K562 (cell line): Measurements from ENCODE around the gene COBLL1. TPM values are rescaled to one million over a fixed set of nuclear protein-coding genes. Genes with fewer than 3 reads are reported as not detected.

Experiments
- ATAC-seq: fragments of 200-7000 bp; cut with Tn5 transposase; 3 replicates; pipeline ENCODE4 v1.9.1; 2020; ENCODE audit warnings: moderate library complexity
- BruUV-seq: library from RNA; stranded (reverse); fragments of 400-500 nt; replicated peaks from 2 replicates; lab custom pipeline; 2021; lab: Mats Ljungman, UMichigan
- CTCF ChIA-PET: fragments of 300-600 bp; formaldehyde crosslinking; extraction: SDS; loops from one replicate; lab custom pipeline; 2021; ENCODE audit warnings: low intra/inter-chr PET ratio; lab: Yijun Ruan, JAX
- POLR2A ChIA-PET: fragments of 300-600, 350-650 bp; sonication (Branson Sonifier 250); formaldehyde crosslinking; extraction: SDS; loops from one replicate; lab custom pipeline; 2021; ENCODE audit warnings: antibody characterized with exemption, inconsistent platforms; lab: Yijun Ruan, JAX
- DNase-seq, 4 experiments: peaks; one replicate each; pipeline versions ENCODE4 v3.0.0 to v3.0.0-alpha.2; 2011 to 2018; ENCODE audit warnings: low spot score in 3 of 4, mixed read lengths in 3 of 4; ENCODE audit errors: extremely low read depth in 1 of 4
- FAIRE-seq: peaks from 2 replicates; lab custom pipeline; 2011; peaks lifted over from hg19 to GRCh38; lab: Jason Lieb, UNC
- H2AFZ ChIP-seq: 2 replicates; pipeline ENCODE4 v1.6.0; 2011; ENCODE audit warnings: low read depth, low read length, control low read depth, inconsistent platforms
- H3K27ac ChIP-seq: fragments of 200-600 bp; 3 replicates; pipeline ENCODE4 v1.8.0; 2011; ENCODE audit warnings: low read depth, mild to moderate bottlenecking, control low read depth, inconsistent platforms, low read length, moderate library complexity, mixed read lengths; ENCODE audit errors: extremely low read depth
- H3K27me3 ChIP-seq, 2 experiments: fragments of 300-600 bp in 1 of 2; 2 replicates in 1 of 2; 3 replicates in 1 of 2; pipeline versions ENCODE4 v1.6.0 to v1.8.0; 2011; ENCODE audit warnings: inconsistent platforms in 2 of 2, low read length in 2 of 2, mild to moderate bottlenecking in 1 of 2, mixed read lengths in 1 of 2, moderate library complexity in 1 of 2; ENCODE audit not compliant: control insufficient read depth in 2 of 2, insufficient read depth in 2 of 2
- H3K36me3 ChIP-seq: fragments of 300-600 bp; 3 replicates; pipeline ENCODE4 v1.8.0; 2011; ENCODE audit warnings: mild to moderate bottlenecking, low read length, inconsistent platforms; ENCODE audit not compliant: control insufficient read depth, insufficient read depth
- H3K4me1 ChIP-seq, 2 experiments: fragments of 200-600 bp in 1 of 2; replicated peaks in 1 of 2; 2 replicates in 1 of 2; 3 replicates in 1 of 2; pipeline versions ENCODE4 v1.5.1 to v1.8.0; 2011; ENCODE audit warnings: inconsistent platforms in 2 of 2, low read length in 2 of 2, mild to moderate bottlenecking in 1 of 2, mixed read lengths in 1 of 2, moderate library complexity in 1 of 2; ENCODE audit not compliant: control insufficient read depth in 2 of 2, insufficient read depth in 2 of 2
- H3K4me2 ChIP-seq: 2 replicates; pipeline ENCODE4 v1.6.1; 2011; ENCODE audit warnings: low read length, control low read depth, inconsistent platforms, mixed read lengths; ENCODE audit not compliant: insufficient read depth
- H3K4me3 ChIP-seq: fragments of 200-600 bp; sonication (generic), shearing (Covaris generic); 2 replicates; pipeline ENCODE4 v1.5.1; 2016; ENCODE audit warnings: control low read depth, inconsistent platforms
- H3K79me2 ChIP-seq: fragments of 200-600 bp; 3 replicates; pipeline ENCODE4 v1.8.0; 2011; ENCODE audit warnings: low read length, inconsistent platforms; ENCODE audit not compliant: control insufficient read depth, insufficient read depth
- H3K9ac ChIP-seq, 2 experiments: 2 replicates each; pipeline versions ENCODE4 v1.6.0 to v1.6.1; 2011; ENCODE audit warnings: low read depth in 2 of 2, low read length in 2 of 2, control low read depth in 1 of 2, inconsistent platforms in 1 of 2, mild to moderate bottlenecking in 1 of 2, mixed read lengths in 1 of 2; ENCODE audit not compliant: insufficient read depth in 1 of 2
- H3K9me1 ChIP-seq: one replicate; pipeline ENCODE4 v1.6.0; 2011; ENCODE audit warnings: inconsistent platforms, mild to moderate bottlenecking, low read length, moderate library complexity; ENCODE audit not compliant: control insufficient read depth, insufficient read depth
- H3K9me3 ChIP-seq: replicated peaks from 2 replicates; pipeline ENCODE4 v1.5.1; 2011; ENCODE audit warnings: low read depth, low read length, inconsistent platforms; ENCODE audit not compliant: control insufficient read depth, insufficient read depth
- H4K20me1 ChIP-seq: replicated peaks from 2 replicates; pipeline ENCODE4 v1.6.1; 2011; ENCODE audit warnings: low read length, inconsistent platforms, mixed read lengths; ENCODE audit not compliant: control insufficient read depth, insufficient read depth
- GABPA ChIP-seq: fragments of 200-800 bp; sonication (Bioruptor generic); conservative IDR thresholded peaks from 2 replicates; pipeline ENCODE4 v1.6.1; 2016; ENCODE audit warnings: low read depth, missing genetic modification characterization, missing compliant biosample characterization
- MBD1 ChIP-seq: fragments of 250-450 bp; sonication (Bioruptor Pico); IDR thresholded peaks from 2 replicates; pipeline ENCODE4 v1.8.0; 2022; ENCODE audit warnings: inconsistent platforms
- MTA3 ChIP-seq: fragments of 450-650 bp; formaldehyde crosslinking; IDR thresholded peaks from 2 replicates; pipeline ENCODE4 v1.6.1; 2017; ENCODE audit warnings: mild to moderate bottlenecking, borderline replicate concordance
- NCOA1 ChIP-seq: fragments of 450-650 bp; IDR thresholded peaks from 2 replicates; pipeline ENCODE4 v1.6.1; 2016; ENCODE audit warnings: low read depth
- RAD51 ChIP-seq: fragments of 450-650 bp; IDR thresholded peaks from 2 replicates; pipeline ENCODE4 v1.7.1; 2016; ENCODE audit warnings: low read depth, mild to moderate bottlenecking, borderline replicate concordance
- RNF219 ChIP-seq: fragments of 250-450 bp; sonication (Bioruptor Pico); IDR thresholded peaks from 2 replicates; pipeline ENCODE4 v1.5.0; 2022; ENCODE audit warnings: mild to moderate bottlenecking
- SIN3B ChIP-seq: fragments of 450-650 bp; IDR thresholded peaks from 2 replicates; pipeline ENCODE4 v1.6.1; 2017; ENCODE audit warnings: low read depth, mild to moderate bottlenecking, moderate library complexity
- TCF7L2 ChIP-seq: fragments of 150-350 bp; IDR thresholded peaks from 2 replicates; pipeline ENCODE4 v1.6.1; 2016; ENCODE audit warnings: low read depth, mild to moderate bottlenecking, low read length, moderate library complexity
- ZBTB8A ChIP-seq: fragments of 450-650 bp; IDR thresholded peaks from 2 replicates; pipeline ENCODE4 v1.6.1; 2018; ENCODE audit warnings: mild to moderate bottlenecking, moderate library complexity; ENCODE audit not compliant: partially characterized antibody
- ZNF212 ChIP-seq: fragments of 450-650 bp; formaldehyde crosslinking; IDR thresholded peaks from 2 replicates; pipeline ENCODE4 v1.4.0; 2020; ENCODE audit warnings: mild to moderate bottlenecking
- ZNF316 ChIP-seq: fragments of 450-650 bp; IDR thresholded peaks from 2 replicates; pipeline ENCODE4 v1.6.1; 2016
- ZNF77 ChIP-seq: fragments of 250-450 bp; sonication (Bioruptor Pico); IDR thresholded peaks from 2 replicates; pipeline ENCODE4 v1.5.0; 2020
- ZNF780A ChIP-seq: fragments of 250-450 bp; sonication (Bioruptor Pico); IDR thresholded peaks from 2 replicates; pipeline ENCODE4 v1.5.0; 2021; ENCODE audit warnings: mild to moderate bottlenecking
- WGBS: fragments of 100-300 bp; shearing (Covaris generic); methylation state at CpG from one replicate; pipeline ENCODE4 v1.1.6; 2016; ENCODE audit warnings: low coverage, mixed read lengths; ENCODE audit not compliant: insufficient coverage; ENCODE audit errors: missing lambda C conversion rate; 5-methylcytosine and 5-hydroxymethylcytosine counted together
- in situ Hi-C: fragments of 300-500 bp; cut with MboI; formaldehyde crosslinking; loops from 4 replicates; pipeline ENCODE4 v1.15.0; 2018; ENCODE audit warnings: inconsistent platforms, mixed read lengths
- intact Hi-C: fragments of 100-400 bp; cut with micrococcal nuclease; formaldehyde crosslinking; loops from 2 replicates; pipeline ENCODE4 v1.14.2; 2022
- polyA plus RNA-seq, 8 experiments: library from polyadenylated mRNA; depleted of rRNA in 4 of 8; stranded (reverse) in 5 of 8; unstranded in 3 of 8; fragments of >200 nt; fragmentation: Nextera tagmentation in 2 of 8; fragmentation: Illumina TruSeq in 1 of 8; extraction: Ambion mirVana in 2 of 8; extraction: Trizol in 1 of 8; gene quantifications; 2 replicates each; pipeline versions ENCODE4 v1.2.1 to v1.2.3, GENCODE V29; 2011 to 2014; ENCODE audit warnings: inconsistent platforms in 1 of 8, missing spikeins in 1 of 8
- total RNA-seq, 7 experiments: library from RNA; depleted of rRNA in 6 of 7; stranded (reverse); fragments of >200 nt in 6 of 7; fragmentation: Illumina TruSeq in 2 of 7; extraction: Trizol in 2 of 7; gene quantifications; 2 replicates each; pipeline versions ENCODE4 v1.2.1 to v1.2.3, GENCODE V29; 2011 to 2021; ENCODE audit warnings: low replicate concordance in 1 of 7

The COBLL1 gene
- total and polyA plus RNA-seq, 9 of the 15 experiments (the other 6 are each of a cell fraction or from before 2014, with no cell fraction given) = 0.07 to 1.6 (median 0.71) TPM

GRCh38 chr2:164677733-164678132, 163.9 kb downstream of the COBLL1 start:
- no peak for ATAC-seq
- Histone ChIP-seq H3K4me1 (no peaks in the 10 kb centered on the region), H3K27ac (no peak overlapping the region), H3K36me3 (no peaks in the 10 kb centered on the region), H3K9me3 (no peaks in the 10 kb centered on the region), H3K4me2 (no peak overlapping the region), H4K20me1 (no peaks in the 10 kb centered on the region), H3K9ac (no peak overlapping the region), H3K27me3 (no peaks in the 10 kb centered on the region), H3K9me1 (no peaks in the 10 kb centered on the region), H3K79me2 (no peaks in the 10 kb centered on the region), H3K4me3 (no peak overlapping the region), H2AFZ (no peak overlapping the region)
- TF ChIP-seq RNF219 (CRISPR knock-in tag) (no peak), TCF7L2 (no peak), ZNF212 (CRISPR knock-in tag) (no peak), ZBTB8A (no peak), MBD1 (CRISPR knock-in tag) (no peak), MTA3 (no peak), SIN3B (no peak), ZNF316 (no peak), NCOA1 (no peak), GABPA (no peak), RAD51 (no peak), ZNF780A (CRISPR knock-in tag) (no peak), ZNF77 (no peak)
- in situ Hi-C loops = no loop called here
- no TSS peak for BruUV-seq
- ChIA-PET CTCF (no interaction called here), POLR2A (no interaction called here)
- intact Hi-C loops = no loop called here
- no peak for FAIRE-seq
- WGBS = 0% methylated on average over 1 of the region's 1 CpG
- no peak for DNase-seq
